ENCODE data around the gene CRYBA4. TPM values are rescaled to one million over a fixed set of nuclear protein-coding genes. Genes with fewer than 3 reads are reported as not detected.
A peak's percentile ranks its signal among the peaks of the same experiment; 100 is the strongest.

Gene CRYBA4
- total RNA-seq, 4 donors from 2014 or later = not detected

GRCh38 chr22:26581633-26582168 lies 40.1 kb upstream of the CRYBA4 start:
- H3K9me3 ChIP-seq = no peaks in the 10 kb centered on the region
- H3K36me3 ChIP-seq = peaks cover 0 to 15% (median 6%) of the 10 kb centered on the region in 4 donors
- intact Hi-C loops (cut with DNase I) = no loop called here
- TF ChIP-seq CTCF (IDR thresholded peaks at IDR 0.05) (no peak), POLR2A (IDR thresholded peaks at IDR 0.05; ENCODE audit: low read depth) (no peak), POLR2AphosphoS5 (IDR thresholded peaks at IDR 0.05) (no peak), EP300 (IDR thresholded peaks at IDR 0.05) (no peak)
- H3K27me3 ChIP-seq = no peaks in the 10 kb centered on the region
- peaks cover 13 to 32% (median 22%) of the 10 kb centered on the region in 4 donors for H3K4me1 ChIP-seq
- no peak overlapping the region for H3K27ac ChIP-seq (replicated peaks in 1 of 4)
- H3K4me3 ChIP-seq = no peak overlapping the region
- 98% methylated on average over 5 of the region's 8 CpGs for WGBS
- DNase-seq (ENCODE audit: extremely low spot score) = no peak

DNA sequence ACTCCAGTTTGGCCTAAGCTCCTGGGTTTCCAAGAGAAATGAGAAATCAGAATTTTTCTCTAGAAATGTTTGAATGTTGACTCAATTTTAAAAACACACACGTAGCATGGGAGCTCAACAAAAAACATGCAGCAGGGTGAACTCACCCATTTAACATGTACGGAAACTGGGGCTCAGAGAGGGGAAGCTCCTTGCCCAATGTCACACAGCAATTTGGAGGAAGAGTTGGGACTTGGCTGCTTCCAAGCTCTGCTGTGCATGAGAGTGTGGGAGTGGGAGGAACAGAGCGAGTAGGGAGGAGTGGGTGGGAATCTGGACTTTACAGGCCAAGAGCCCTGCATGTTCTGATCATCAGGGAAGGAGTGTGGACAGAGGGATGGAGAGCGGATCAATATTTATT lies 37.8 kb upstream of the CRYBA4 start:
- H3K36me3 ChIP-seq = peaks cover 0 to 15% (median 6%) of the 10 kb centered on the region in 4 donors
- peaks cover 19 to 39% (median 27%) of the 10 kb centered on the region in 4 donors for H3K4me1 ChIP-seq
- no peak overlapping the region for H3K27ac ChIP-seq (replicated peaks in 1 of 4)
- H3K27me3 ChIP-seq = no peaks in the 10 kb centered on the region
- no peak for TF ChIP-seq POLR2A (IDR thresholded peaks at IDR 0.05; ENCODE audit: low read depth)
- no peak for TF ChIP-seq CTCF (IDR thresholded peaks at IDR 0.05)
- no peak for TF ChIP-seq EP300 (IDR thresholded peaks at IDR 0.05)
- TF ChIP-seq POLR2AphosphoS5 (IDR thresholded peaks at IDR 0.05) = no peak
- 69% methylated on average over 4 of the region's 4 CpGs for WGBS
- no peak for DNase-seq (ENCODE audit: extremely low spot score)
- no peaks in the 10 kb centered on the region for H3K9me3 ChIP-seq
- intact Hi-C loops (cut with DNase I) = no loop called here
- H3K4me3 ChIP-seq = no peak overlapping the region

DNA sequence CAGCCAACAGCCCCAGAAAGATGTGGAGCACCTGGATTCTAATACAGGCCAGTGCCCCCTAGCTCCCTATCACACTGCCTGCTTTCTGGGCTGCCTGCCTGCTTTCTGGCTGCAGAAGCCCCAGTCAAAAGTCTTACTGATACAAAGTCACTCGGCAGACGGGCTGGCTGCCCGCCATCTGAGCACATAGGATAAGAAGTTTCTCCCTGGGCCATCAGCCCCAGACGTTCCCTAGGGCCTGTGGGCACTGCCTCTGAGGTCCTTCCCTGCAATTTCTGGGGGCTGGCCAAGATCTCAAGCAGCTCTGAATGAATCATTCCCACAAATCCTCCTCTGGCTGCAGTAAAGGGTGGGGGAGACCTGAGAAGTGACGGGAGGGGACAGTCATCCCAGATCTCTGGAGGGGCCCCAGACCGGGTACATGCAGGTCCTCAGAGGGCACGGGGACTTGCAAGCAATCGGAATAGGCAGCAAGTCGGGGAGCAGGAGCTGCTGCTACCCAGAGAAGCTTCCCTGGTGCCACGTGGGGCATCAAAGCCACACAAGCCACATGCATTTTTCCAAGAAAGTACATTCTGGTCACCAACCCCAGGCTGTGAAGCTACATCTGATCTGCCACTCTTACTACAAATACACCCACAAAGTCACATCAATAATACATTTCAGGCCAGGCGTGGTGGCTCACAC lies 36.5 kb upstream of the CRYBA4 start:
- Histone ChIP-seq H3K4me3 (no peak overlapping the region), H3K36me3 (peaks cover 0 to 15% (median 6%) of the 10 kb centered on the region in 4 donors), H3K27ac (replicated peaks in 1 of 4) (no peak overlapping the region), H3K27me3 (no peaks in the 10 kb centered on the region), H3K9me3 (no peaks in the 10 kb centered on the region), H3K4me1 (peaks cover 20 to 32% (median 27%) of the 10 kb centered on the region in 4 donors)
- intact Hi-C loops (cut with DNase I) = loop anchor here (5.0 kb wide), 1 partner anchor 73 kb away; the partner anchor contains the start of gene TFIP11
- TF ChIP-seq POLR2A (IDR thresholded peaks at IDR 0.05; ENCODE audit: low read depth) (no peak), CTCF (IDR thresholded peaks at IDR 0.05) (no peak), POLR2AphosphoS5 (IDR thresholded peaks at IDR 0.05) (no peak), EP300 (IDR thresholded peaks at IDR 0.05) (no peak)
- no peak for DNase-seq (ENCODE audit: extremely low spot score)
- WGBS = 62% methylated on average over 6 of the region's 11 CpGs

DNA sequence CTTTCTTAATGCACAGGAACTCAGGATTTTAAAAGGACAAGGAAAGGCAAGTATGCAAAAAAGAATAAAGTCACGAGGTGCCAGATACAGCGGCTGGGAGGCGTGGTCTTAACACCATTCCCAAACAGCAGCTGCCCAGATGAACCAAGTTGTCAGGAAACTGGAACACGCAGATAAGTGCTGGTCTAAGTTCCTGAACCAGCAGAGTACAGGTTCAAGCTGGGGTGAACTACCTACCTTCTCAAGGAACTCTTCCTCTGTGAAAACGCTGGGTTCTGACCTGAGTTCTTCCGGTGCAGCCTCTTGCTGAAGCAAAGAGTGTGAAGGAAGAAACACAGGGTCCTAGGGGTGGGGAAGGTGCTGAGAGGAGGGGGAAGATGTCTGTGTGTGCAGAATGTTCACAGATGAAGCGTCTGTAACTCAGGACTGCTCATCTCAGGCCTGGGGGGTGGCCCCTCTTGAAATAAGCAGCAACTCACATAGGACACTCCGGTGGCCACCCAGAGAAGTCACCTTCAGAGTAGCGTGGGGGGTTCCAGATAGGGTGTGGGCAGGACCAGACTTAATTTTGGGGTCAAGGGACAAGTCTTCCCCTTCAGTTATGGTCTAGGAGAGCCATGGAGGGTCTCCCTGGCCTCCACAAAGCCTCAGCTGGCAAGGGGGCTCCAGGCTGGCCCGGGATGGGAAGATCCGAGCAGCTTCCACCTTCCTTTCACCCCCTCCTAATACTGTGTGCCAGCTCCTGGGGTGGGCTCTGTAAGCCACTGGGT lies 35.0 kb upstream of the CRYBA4 start:
- intact Hi-C loops (cut with DNase I) = loop anchor here (5.0 kb wide), 1 partner anchor 74 kb away; the partner anchor contains the start of gene TFIP11
- Histone ChIP-seq H3K27me3 (no peaks in the 10 kb centered on the region), H3K27ac (replicated peaks in 1 of 4) (peak overlapping the region in 2 of 4 donors; percentile 16 to 42), H3K4me3 (no peak overlapping the region), H3K9me3 (no peaks in the 10 kb centered on the region), H3K36me3 (peaks cover 0 to 11% (median 5%) of the 10 kb centered on the region in 4 donors), H3K4me1 (peaks cover 29 to 38% (median 34%) of the 10 kb centered on the region in 4 donors)
- TF ChIP-seq POLR2AphosphoS5 (IDR thresholded peaks at IDR 0.05) = peak; percentile 31 to 47
- TF ChIP-seq CTCF (IDR thresholded peaks at IDR 0.05) = no peak
- DNase-seq (ENCODE audit: extremely low spot score) = no peak
- WGBS = 71% methylated on average over 8 of the region's 11 CpGs
